HG03175 (cell line): Measurements from ENCODE around the gene SERTAD1.

ENCODE experiments used
- ATAC-seq: cut with Tn5 transposase; IDR thresholded peaks from one replicate; pipeline ENCODE4 v1.9.1; 2021; ENCODE audit warnings: mild to moderate bottlenecking, moderate library complexity; ENCODE audit not compliant: unreplicated experiment

SERTAD1 gene

DNA sequence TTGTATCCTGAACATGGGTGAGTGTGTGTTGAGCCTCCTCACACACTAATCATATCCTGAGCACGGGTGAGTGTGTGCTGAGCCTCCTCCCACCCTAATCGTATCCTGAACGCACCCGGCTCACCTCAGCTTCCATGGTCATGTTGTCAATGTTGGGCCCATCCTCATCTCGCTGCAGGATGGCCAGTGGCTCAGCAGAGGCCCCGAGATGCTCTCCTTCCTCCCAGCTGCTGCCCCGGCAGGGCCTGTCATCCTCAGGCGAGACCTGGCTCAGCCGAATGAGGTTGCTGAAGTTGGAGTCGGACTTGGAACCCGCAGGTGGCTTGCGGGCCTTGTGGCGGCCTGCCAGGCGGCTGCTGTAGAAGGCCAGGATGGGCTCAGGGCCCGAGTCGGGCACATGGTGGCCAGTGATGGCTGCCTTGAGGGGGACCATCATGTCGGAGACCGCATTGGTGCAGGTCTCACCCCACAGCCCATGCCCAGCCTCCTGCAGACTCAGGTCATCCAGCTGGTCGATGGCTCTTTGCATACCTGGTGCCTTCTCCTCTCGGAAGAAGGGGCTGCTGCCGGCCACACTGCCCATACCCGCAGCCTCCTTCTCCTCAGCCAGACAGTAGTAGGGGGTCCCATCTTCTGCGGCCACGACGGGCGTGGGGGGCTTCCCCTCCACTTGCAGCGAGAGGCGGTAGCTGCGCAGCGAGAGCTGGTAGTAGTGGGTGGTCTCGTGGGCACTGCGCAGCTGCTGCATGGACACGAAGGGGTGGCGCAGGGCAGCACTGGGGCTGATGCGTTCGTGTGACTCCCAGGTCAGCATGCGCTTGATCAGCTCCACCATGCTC is 45.4 kb downstream of the SERTAD1 start:
- ATAC-seq, result no peak

GRCh38 chr19:40379446-40380198 is 46.2 kb downstream of the SERTAD1 start:
- no peak for ATAC-seq

DNA sequence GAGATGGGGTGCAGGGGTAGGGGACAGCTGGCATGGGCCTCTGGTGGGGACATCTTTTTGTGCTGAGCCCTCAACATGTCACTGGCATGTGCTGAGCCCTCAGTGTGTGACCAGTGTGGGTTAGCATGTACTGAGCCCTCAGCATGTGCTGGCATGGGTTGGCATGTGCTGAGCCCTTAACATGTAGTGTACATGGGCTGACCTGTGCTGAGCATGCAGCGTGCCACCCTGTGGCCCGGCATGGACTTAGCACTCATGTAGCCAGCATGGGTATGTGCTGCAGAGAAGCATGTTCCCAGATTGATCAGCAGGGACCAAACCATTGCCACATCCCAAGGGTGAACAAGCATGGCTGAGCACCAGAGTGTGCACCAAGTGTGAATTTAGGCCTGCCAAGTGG is 47.3 kb downstream of the SERTAD1 start:
- ATAC-seq, result no peak

GRCh38 chr19:40377876-40378385 is 47.9 kb downstream of the SERTAD1 start:
- no peak for ATAC-seq

- no peak for ATAC-seq
Measured at GRCh38 chr19:40376286-40376862, 49.4 kb downstream of the SERTAD1 start.

DNA sequence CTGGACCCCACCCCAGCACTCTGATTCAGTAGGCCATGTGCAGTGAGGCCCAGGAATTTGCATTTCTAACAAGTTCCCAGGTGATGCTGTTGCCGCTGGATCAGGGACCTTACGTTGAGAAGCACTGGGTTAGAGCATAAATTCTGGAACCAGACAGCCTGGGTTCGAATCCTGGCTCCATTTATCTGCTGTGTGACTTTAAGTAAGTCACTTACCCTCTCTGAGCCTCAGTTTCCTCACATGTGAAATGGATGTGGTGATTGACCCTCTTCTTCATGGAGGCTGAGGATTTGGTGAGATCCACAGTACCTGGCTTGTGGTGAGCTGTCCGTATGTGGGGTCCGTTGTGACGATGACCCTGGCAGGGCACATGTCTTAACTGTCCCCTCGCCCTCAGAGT is 51.7 kb downstream of the SERTAD1 start:
- no peak for ATAC-seq

DNA sequence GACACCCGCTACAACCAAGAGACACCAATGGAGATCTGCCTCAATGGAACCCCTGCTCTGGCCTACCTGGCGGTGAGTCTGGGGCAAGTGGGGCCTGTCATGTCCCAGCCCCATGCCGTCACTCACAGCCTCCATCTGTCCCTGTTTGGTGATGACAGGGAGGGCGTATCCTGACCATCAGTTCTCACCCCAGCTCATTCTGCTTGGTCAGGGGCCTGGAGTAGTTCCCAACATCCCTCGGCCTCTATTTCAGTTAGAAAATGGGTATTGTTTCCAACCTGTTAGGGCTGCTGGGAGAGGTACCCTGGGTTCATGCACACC is 54.0 kb downstream of the SERTAD1 start:
- ATAC-seq, result no peak
